Stimulated activated CD4-positive, alpha-beta T cell treated with anti-CD3 and anti-CD28 coated beads, Interleukin-4, amount 100 ng/mL, for 1 hour (primary cell): ENCODE results near the gene GLE1.
"Not testable (repeated sequence)": the region's sequence is repeated elsewhere in the genome, so short reads cannot be mapped to it uniquely, and the experiment has no call there.

ENCODE experiments used
- DNase-seq: peaks from one replicate; pipeline ENCODE4 v3.0.0-alpha.2; 2020

Gene GLE1

DNA sequence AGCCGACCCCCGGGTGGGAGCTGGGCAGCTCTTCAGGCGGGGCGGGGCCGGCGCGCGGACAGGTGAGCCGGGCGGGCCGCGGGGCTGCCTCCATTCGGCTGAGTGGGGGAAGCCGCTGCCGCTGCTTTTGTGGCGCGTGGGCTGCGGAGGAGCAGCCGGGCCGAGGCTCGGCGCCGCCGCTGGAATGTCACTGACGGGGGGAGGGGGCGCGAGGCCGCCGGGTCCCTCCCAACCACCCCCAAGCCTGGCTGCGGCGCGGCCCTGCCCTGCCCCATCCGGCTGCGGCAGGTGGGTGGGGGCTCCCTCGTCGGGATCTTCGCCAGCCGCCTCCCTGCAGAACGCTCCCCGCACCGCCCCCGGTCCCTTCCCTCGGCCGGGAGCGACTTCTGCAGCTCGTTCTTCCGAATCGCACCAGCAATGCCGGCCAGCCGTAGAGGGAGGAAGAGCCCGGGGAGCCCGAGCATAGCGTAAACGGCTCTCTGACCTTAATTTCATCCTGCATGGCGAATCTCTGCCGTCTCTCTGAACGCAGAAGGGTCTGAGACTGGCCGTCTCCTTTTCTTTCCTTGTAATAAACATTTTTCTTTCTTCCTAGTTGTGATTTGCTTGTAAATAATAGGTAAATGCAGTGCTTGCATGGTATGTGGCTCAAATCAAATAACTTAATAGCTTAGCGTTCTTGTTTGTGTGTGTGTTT is 48.4 kb downstream of the GLE1 start:
- DNase-seq: no peak

DNA sequence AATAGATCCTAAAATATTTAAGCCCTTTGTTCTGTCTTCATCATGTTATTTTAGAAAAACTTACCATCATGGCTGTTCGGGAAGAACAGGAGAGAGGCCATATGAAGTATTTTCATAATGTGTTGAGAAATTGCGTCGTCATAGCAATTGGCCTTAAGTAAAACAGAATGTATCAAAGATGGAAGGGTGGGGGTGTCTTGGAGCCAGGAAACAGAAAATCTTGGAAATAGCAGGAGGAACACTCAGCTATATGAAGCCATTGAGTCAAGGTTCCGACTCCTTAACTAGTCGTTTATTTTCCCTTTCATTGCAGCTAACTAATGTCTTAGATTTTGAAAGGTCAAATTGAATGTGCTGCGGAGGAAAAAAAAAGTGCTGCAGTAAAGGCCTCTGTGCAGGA is 49.2 kb downstream of the GLE1 start:
- DNase-seq: no peak

DNA sequence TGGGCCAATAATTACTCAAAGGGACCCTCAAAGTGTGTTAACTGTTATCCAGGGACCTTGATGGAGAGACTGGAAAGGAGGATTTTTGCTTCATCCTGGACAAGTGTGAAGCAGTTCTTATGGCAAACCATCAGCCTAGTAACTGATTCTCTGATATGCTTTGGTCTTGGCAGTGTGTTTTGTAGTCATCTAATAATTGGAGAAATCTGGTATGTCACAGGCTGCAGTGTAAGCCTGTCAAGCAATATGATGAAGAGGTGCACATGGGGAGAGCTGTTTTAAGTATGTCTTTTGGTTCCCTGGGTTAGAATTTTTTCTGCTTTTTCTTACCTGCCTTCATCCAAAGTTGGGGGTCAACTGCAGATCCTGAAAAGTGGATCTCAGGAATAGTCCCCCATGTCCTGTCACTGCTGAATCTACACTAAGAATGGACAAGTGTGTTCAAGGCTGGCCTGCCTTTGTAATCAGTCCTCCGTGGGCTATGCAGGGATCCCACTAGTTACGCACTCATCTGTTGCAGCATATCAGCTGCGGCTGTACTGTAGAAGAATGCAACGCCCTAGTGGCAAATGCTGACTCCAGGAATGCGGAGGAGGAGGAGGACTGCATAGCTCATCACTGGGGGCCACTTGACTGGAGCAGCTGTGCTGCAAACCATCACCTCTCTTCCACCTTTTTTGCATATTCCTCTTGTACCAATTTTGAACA is 49.8 kb downstream of the GLE1 start:
- DNase-seq: peak; percentile 21

DNA sequence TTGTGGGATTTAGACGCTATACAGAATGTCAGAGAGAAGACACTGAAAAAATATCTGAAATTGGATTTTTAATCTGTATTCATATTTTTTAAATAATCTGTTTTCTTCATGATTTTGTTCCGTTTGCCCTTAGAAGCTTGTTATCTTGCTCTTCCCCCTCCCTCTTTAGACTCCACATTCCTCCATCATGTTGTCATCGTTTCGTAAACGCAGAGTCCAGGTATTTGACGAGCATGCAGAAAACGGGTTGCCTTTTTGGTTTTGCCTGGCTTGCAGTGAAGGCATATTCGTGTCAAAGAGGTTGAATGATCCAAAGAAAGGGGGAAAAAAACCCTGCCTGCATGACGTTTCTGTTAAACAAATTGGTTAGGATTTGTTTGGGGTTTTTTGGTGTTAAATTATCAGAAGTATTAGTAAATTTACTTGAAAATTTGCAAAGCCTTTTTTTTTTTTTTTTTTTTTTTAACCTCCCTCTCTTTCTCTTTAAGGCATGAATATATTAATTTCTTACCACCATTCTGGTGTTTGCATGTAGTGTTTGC is 50.7 kb downstream of the GLE1 start:
- no peak for DNase-seq

DNA sequence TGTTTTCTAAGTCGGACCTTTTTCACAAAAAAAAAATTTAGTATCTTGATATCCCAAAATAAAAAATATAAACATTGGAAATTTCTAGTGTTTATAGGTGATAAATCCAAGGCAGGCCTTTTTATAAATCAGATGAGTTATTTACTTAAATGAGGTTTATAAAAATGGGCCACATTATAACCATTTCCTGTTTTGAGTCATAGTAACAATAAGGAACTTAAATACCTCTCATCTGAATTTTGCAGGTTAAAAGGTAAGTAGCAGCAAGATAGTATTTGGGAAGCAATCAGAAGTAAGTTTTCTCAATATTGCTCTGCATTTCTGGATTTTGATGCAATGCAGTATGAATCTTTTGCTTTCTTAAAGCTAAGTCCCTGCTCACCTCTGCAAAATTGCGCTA is 51.8 kb downstream of the GLE1 start:
- DNase-seq: no peak

DNA sequence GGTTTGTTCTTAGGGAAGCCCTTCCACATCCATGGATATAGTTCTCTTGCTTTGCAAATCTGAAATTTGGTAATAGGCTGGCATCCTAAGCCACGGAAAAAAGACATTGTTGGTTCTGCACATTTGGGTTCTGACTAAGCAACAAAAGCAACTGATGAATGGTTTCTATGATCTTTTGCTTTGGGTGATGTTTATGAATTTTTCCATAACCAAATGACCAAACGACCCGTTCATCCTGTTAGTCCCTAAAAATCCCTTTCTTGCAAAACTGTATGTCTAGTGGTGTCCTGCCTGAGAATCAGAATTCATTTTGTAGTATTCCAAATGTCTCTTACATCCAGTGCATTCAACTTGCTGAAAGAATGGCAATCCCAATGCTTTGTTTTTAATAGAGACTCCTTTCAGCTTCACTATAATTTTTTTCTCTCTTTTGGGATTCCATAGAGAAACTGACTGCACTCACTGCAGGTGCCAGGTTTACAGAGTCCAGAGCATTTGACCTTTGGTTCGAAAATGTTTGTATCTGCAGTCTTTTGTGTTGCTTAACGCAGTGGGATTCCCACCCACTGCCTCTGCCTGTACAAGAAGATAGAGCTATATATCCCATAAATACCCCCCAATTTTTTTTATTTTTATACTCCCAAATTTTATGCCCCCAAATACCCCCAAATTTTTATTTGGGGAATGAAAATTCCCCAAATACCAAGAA is 52.6 kb downstream of the GLE1 start:
- DNase-seq: no peak

DNA sequence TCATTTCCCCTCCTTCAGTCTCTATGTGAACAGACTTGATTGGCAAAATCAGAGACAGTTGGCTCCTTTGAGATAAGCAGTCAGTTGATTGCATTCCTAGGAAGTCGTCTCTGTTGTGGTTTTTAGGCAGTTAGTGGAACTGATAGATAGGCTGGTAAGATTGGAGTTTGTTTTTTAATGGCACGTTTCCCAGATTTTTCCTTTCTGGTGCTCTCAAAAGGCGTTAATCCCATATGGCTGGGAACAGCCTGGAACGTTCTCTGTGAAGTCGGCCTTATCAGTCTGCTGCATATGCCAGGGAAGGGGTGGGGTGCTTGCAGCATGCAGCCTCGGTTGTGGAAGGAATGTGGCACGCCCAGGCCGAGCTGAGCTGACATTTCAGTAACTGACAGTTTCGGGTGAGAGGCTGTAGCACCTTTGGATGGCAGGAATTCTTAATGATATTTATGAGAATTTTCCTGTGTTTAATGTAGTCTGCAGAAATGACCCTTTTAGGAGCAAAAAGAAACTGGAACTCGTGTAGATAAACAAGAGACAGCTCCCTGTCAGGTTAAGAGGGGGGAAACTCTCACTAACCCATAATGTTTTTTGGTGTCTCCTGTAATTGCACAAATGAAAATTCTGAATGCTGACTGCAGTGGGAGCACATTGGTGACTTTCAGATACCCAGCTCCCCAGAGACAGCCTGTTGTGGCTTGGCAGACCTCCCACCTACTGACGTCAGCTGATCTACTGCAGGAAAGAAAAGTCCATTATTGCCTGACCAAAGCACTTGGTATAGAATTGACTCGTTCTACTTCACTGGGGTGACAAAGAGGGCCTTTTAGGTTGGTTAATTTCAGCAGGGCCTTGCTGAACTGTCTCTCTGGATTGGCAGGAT is 54.2 kb downstream of the GLE1 start:
- DNase-seq: peak; percentile 23

DNA sequence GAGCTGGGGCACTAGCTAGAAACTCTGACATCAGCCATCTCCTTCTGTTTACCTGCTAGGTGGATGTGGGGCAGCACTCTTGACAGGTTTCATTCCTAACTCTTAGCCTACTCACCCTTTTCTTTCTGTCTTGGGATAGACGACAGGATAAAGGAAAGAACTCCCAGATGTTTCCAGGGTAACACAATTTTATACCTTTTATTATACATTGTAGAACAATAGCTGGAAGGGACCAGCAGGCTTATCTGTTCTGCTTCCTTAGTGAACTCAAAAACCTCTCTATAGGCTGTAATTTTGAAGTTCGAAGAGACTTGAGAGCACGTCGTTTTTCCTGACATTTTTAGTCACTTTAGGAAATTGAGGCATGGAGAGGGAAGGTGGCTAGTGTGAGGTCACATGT is 61.1 kb downstream of the GLE1 start:
- DNase-seq: no peak

DNA sequence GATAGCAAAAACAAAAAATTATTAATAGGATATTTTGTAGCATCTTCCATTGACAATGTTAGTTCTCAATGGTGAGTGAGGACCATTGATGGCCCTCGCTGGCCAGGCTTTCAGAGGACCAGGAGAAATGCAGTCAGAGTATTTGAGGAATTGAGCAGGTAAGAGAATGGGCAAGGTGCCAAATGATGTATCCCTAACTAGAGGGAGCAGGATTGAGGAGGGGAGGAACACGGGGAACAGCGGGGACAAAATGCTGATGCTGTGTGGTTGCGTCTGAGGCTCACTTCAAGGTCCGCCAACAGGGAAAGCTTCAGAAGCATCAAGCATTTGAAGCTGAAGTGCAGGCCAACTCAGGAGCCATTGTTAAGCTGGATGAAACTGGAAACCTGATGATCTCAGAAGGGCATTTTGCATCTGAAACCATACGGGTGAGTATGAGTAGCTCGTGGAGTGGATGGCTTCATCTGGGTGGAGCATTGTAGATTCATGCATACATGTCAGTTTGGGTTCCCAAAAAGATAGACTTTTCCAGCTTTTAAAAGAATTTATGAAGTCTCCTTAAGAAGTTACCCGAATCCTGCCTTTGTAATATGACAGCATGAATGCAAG is 64.1 kb downstream of the GLE1 start:
- DNase-seq: no peak

DNA sequence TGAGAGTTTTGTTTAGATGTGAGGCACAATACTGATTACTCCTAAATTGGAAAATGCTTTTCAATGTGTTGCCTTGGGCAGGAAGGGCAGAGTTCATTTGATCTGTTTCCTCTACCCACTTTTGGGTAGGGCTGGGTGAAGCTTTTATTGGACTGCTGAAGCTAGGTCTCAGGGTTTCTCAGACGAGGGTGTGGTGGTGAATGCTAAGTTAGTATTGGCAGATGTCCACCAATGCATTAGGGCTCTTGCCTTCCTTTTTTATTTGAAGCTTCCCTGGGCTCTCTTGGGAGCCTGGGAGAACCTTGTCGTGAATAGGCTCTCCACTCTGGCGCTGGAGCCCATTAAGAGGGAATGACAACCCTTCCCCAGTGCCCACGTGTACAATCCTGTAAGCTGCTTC is 71.0 kb downstream of the GLE1 start:
- DNase-seq: no peak

DNA sequence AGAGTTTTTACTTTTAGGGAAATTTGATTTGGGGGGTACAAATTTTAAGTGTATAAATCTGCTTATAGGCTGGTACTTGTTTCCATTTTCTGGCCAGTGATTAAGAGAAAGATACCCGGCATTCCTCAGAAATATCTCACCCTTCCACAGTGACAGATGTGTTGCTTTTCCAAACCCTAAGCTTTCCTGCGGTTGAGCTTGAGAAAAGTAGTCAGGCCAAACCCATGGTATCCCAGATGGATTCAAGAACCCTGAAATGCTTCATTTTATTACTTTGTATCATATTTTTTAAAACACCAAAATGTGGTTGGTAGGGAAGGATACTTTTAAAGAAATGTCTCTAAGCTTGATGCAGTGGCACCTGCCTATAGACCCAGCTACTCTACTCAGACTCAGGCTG is 71.4 kb downstream of the GLE1 start:
- no peak for DNase-seq

DNA sequence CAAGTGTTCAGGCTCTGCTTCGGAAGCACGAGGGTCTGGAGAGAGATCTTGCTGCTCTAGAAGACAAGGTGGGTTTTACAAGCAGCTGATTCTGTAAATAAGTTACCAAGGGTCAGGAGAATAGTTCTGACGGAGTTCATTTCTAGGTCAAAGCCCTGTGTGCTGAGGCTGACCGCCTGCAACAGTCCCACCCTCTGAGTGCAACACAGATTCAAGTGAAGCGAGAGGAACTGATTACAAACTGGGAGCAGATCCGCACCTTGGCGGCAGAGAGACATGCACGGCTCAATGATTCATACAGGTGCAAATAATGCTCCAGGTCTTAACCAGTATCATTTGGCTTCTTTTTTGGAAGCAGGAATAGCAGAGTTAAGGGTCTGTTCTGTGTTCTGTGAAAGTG is 72.7 kb downstream of the GLE1 start:
- no peak for DNase-seq

DNA sequence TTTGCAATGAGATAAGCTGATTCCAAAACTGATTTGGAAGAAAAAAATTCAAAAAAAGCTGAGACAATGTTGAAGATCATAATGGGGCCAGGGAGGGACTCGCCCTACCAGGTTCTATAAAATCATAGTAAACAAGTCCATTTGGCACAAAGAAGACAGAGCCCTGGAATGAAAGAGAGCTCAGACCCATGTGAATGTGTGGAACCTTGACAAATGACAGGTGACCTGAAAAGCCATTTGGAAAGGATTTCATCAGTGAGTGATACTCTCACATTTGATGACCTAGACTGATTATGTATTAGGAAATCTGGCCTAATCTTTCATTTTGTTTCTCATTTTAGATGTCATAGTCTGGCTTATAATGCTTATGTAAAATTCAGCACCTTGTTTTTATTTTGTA is 74.7 kb downstream of the GLE1 start:
- DNase-seq: no peak

DNA sequence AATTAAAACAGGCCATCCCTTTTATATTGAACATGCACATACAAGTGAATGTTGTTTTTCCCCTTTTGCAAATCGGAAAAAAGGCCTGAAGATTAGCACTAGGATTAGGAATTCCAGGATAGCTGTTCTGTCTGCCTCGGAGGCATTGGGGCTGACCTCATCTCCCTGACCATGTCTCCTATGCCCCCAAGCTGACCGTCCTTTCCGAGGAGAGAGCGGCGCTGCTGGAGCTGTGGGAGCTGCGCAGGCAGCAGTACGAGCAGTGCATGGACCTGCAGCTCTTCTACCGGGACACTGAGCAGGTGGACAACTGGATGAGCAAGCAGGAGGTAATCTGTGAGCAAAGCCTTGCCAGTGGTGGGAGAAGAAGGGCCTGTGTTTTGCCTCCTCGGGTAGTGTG is 76.2 kb downstream of the GLE1 start:
- no peak for DNase-seq

DNA sequence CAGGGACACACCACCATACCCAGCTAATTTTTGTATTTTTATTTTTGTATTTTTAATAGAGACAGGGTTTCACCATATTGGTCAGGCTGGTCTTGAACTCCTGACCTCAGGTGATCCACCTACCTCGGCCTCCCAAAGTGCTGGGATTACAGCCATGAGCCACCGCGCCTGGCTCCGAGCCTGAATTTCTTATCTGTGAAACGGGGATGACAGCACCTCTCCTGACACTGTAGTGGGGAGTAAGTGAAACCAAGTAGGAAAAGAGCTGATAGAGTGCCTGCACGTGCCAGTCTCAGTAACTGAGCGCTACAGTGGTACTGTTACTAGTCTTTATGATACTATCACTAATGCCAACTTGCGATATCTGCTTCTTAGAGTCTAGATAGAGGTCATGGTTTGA is 80.6 kb downstream of the GLE1 start:
- not testable (repeated sequence) for DNase-seq

DNA sequence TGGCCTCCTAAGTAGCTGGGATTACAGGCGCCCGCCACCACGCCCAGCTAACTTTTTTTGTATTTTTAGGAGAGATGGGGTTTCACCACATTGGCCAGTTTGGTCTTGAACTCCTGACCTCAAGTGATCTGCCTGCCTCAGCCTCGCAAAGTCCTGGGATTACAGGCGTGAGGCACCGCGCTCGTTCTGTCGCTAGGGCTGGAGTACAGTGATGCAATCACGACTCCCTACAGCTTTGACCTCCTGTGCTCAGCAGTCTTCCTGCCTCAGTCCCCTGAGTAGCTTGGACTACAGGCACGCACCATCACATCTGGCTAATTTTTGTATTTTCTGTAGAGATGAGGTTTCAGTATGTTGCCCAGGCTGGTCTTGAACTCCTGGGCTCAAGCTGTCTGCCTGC is 82.4 kb downstream of the GLE1 start:
- not testable (repeated sequence) for DNase-seq

DNA sequence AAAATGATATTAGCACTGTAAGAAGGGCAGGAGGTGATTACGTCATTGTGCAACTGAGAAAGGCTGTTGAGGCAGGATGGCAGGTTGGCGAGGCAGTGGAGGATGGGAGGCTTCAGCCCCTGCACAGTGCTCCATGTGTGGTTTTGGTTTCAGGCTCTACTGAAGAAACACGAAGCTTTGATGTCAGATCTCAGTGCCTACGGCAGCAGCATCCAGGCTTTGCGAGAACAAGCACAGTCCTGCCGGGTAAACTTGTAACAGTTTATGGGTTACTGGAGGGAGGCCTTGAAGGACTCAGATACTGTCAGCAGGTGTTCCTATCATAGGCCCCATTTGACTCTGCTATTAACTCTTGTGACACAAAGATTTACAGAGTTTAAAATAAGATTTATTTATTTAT is 82.9 kb downstream of the GLE1 start:
- DNase-seq: peak; percentile 49

DNA sequence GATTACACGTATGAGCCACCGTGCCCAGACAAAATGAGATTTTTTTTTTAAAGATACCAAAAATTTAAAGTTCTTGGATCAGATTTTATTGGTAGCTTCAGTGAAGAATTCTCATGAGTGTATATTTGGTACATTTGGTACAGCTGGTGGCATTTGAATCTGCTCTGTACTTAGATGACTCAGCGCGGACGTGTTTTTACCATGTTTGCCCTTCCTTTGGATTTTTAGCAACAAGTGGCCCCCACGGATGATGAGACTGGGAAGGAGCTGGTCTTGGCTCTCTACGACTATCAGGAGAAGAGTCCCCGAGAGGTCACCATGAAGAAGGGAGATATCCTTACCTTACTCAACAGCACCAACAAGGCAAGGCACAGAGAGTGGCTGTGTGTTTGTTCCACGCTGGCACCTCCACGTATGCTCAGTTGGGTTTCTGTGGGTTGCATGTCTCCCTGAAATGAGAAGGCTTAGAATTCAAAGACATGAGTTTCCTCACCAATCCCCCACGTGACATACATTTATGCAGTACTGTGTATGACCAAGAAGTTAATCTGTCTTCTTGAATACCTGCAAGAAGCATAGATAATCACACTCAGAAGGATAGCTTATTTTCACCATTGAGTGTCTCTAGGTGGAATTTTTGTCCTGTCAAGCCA is 84.2 kb downstream of the GLE1 start:
- no peak for DNase-seq
